Left lung (tissue), 10 donors: ENCODE data around the gene EPB41. TPM values are rescaled to one million over a fixed set of nuclear protein-coding genes. Genes with fewer than 3 reads are reported as not detected.

ENCODE experiments used
- ATAC-seq: fragments of 200-7000 bp; cut with Tn5 transposase; one replicate; pipeline ENCODE4 v1.9.1; 2020; ENCODE audit warnings: moderate library complexity
- DNase-seq, 4 donors: peaks; one replicate each; pipeline ENCODE4 v3.0.0-alpha.2; 2013 to 2020
- H3K27ac ChIP-seq, 2 donors: fragments of 200-600 bp; sonication (generic) in 1 of 2; one replicate each; pipeline versions ENCODE4 v1.5.0 to v1.8.0; 2020 to 2021
- H3K27me3 ChIP-seq, 2 donors: fragments of 200-600 bp; sonication (generic) in 1 of 2; one replicate each; pipeline versions ENCODE4 v1.5.0 to v1.8.0; 2020 to 2021
- H3K36me3 ChIP-seq, 2 donors: fragments of 200-600 bp; sonication (generic) in 1 of 2; one replicate each; pipeline versions ENCODE4 v1.5.0 to v1.8.0; 2020 to 2021
- H3K4me1 ChIP-seq, 2 donors: fragments of 200-600 bp; one replicate each; pipeline ENCODE4 v1.8.0; 2021
- H3K4me3 ChIP-seq, 2 donors: fragments of 200-600 bp; sonication (generic) in 1 of 2; one replicate each; pipeline versions ENCODE4 v1.5.0 to v1.8.0; 2020 to 2021; ENCODE audit warnings: mild to moderate bottlenecking in 1 of 2
- H3K9me3 ChIP-seq, 2 donors: fragments of 200-600 bp; sonication (generic) in 1 of 2; one replicate each; pipeline versions ENCODE4 v1.5.0 to v1.8.0; 2020 to 2021
- intact Hi-C, 2 donors: fragments of 100-400 bp; cut with DNase I; formaldehyde crosslinking; loops; one replicate each; pipeline versions ENCODE4 v1.11.2 to v1.14.2; 2022
- polyA plus RNA-seq, 6 donors: library from polyadenylated mRNA; unstranded; fragments of 120-200 nt; gene quantifications; one replicate each; pipeline ENCODE4 v1.2.1, GENCODE V29; 2013; ENCODE audit not compliant: insufficient read length in 6 of 6
- total RNA-seq, 2 donors: library from RNA; stranded (reverse); fragmentation: NEBNext Ultra II Directional; extraction: Animal tissue kit (Norgen Biotek cat#: 25700); gene quantifications; one replicate each; pipeline ENCODE4 v1.2.1, GENCODE V29; 2021
- TF ChIP-seq, protein P1 (sequence below), 2 donors: fragments of 200-600 bp; sonication (generic) in 1 of 2; IDR thresholded peaks; one replicate each; pipeline versions ENCODE4 v1.5.0 to v1.8.0; 2021; ENCODE audit warnings: antibody characterized with exemption in 2 of 2
- donor health status: DM: no; HTN: yes; CAD: no.
- donor health status: DM: no; HTN: no; CAD: no.

Gene EPB41
- total and polyA plus RNA-seq, 8 donors, result 41.4 to 56.1 (median 45.7) TPM

GRCh38 chr1:29123053-29123886 is 208.9 kb downstream of the EPB41 start:
- intact Hi-C loops, result no loop called here
- DNase-seq, result peak in 2 of 4 donors; percentile 36 to 40
- peaks cover 0 to 9% of the 10 kb centered on the region in 2 donors for H3K36me3 ChIP-seq
- peak overlapping the region; percentile 34 to 54 for H3K4me3 ChIP-seq
- H3K27me3 ChIP-seq, result peaks cover 29 to 79% of the 10 kb centered on the region in 2 donors
- peak; percentile 6 for ATAC-seq
- H3K4me1 ChIP-seq, result peaks cover 20 to 43% of the 10 kb centered on the region in 2 donors
- no peaks in the 10 kb centered on the region for H3K9me3 ChIP-seq
- peak overlapping the region; percentile 58 to 91 for H3K27ac ChIP-seq
- TF ChIP-seq, protein P1, sequence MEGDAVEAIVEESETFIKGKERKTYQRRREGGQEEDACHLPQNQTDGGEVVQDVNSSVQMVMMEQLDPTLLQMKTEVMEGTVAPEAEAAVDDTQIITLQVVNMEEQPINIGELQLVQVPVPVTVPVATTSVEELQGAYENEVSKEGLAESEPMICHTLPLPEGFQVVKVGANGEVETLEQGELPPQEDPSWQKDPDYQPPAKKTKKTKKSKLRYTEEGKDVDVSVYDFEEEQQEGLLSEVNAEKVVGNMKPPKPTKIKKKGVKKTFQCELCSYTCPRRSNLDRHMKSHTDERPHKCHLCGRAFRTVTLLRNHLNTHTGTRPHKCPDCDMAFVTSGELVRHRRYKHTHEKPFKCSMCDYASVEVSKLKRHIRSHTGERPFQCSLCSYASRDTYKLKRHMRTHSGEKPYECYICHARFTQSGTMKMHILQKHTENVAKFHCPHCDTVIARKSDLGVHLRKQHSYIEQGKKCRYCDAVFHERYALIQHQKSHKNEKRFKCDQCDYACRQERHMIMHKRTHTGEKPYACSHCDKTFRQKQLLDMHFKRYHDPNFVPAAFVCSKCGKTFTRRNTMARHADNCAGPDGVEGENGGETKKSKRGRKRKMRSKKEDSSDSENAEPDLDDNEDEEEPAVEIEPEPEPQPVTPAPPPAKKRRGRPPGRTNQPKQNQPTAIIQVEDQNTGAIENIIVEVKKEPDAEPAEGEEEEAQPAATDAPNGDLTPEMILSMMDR (IDR thresholded peaks at IDR 0.05), result no peak

GRCh38 chr1:29123887-29124365 is 209.6 kb downstream of the EPB41 start, which contains the start of gene TMEM200B:
TSS of gene TMEM200B (minus strand) at chr1:29123903. CDS start at chr1:29121828, 2,075 bp downstream.
- ATAC-seq (peak; percentile 33), DNase-seq (peak in 1 of 4 donors; percentile 27)
- TF ChIP-seq, protein P1 (IDR thresholded peaks at IDR 0.05), result no peak
- Histone ChIP-seq H3K36me3 (peaks cover 0 to 2% of the 10 kb centered on the region in 2 donors), H3K9me3 (no peaks in the 10 kb centered on the region), H3K27ac (peak within 1 kb of the TSS; percentile 58 to 91), H3K4me1 (peaks cover 19 to 43% of the 10 kb centered on the region in 2 donors), H3K27me3 (peaks cover 29 to 79% of the 10 kb centered on the region in 2 donors), H3K4me3 (peak within 1 kb of the TSS; percentile 41 to 54)
- intact Hi-C loops, result no loop called here

DNA sequence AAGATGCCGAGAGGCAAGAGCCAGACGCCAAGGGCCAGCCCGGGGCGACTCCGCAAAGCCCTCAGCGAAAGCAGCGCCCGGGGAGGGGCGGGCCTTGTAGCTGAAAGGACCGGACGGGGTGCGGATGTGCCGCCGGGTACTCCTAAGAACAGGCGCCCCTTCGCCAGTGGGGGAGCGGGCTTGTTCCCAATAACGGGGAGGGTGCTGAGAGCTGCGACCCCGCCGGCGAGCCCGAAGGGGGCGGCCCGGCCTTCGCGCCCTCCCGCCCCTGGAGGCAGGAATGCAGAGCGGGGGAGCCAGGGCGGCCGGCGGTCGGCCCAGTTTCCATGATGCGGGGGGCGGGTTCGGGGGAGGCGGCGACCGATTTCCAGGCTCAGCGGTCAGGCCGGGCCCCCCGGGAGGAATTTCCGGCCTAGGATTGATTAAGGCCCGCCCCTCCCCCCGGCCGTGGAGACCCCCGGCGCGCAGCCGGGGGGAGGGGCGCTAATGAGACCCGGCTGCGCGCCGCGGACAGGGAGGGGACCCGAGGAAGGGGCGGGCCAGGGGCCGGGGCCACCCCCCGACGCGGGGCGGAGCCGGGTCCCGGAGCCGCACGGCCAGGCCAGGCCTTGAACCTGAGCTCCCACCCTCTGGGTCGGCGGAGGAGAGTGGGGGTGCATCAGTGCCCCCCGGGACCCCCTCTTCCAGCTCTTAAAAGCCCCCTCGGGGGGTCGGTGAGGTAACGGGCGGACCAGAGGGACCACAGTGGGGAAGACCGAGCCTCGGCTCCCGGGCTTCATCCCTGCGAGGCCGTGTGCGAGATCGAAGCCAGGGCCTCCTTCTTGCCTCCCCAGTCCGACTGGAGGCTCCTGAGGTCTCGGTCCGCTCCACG is 210.2 kb downstream of the EPB41 start:
- Histone ChIP-seq H3K4me3 (peak overlapping the region; percentile 41 to 54), H3K27ac (peak overlapping the region; percentile 58 to 91), H3K36me3 (no peaks in the 10 kb centered on the region), H3K9me3 (no peaks in the 10 kb centered on the region), H3K27me3 (peaks cover 29 to 79% of the 10 kb centered on the region in 2 donors), H3K4me1 (peaks cover 13 to 43% of the 10 kb centered on the region in 2 donors)
- DNase-seq, result peak; percentile 67 to 95 (median 91)
- intact Hi-C loops, result no loop called here
- peak; percentile 69 for ATAC-seq
- TF ChIP-seq, protein P1 (IDR thresholded peaks at IDR 0.05), result peak; percentile 53 to 60

- no peak for DNase-seq
- Histone ChIP-seq H3K27me3 (peaks cover 29 to 76% of the 10 kb centered on the region in 2 donors), H3K4me1 (peaks cover 13 to 43% of the 10 kb centered on the region in 2 donors), H3K27ac (peak overlapping the region; percentile 58 to 91), H3K9me3 (no peaks in the 10 kb centered on the region), H3K4me3 (peak overlapping the region; percentile 41 to 54), H3K36me3 (no peaks in the 10 kb centered on the region)
- TF ChIP-seq, protein P1 (IDR thresholded peaks at IDR 0.05), result no peak
- intact Hi-C loops, result no loop called here
- no peak for ATAC-seq
Observed at GRCh38 chr1:29125237-29125641, 210.9 kb downstream of the EPB41 start.
